Measurements from ENCODE around the gene PAPPA2.

Gene PAPPA2

GRCh38 chr1:176885341-176885740 lies 422.4 kb downstream of the PAPPA2 start:
- H4K20me1 ChIP-seq (ENCODE audit: low read depth, low read length): no peaks in the 10 kb centered on the region
- H2AFZ ChIP-seq (ENCODE audit: low read depth, low read length, severe bottlenecking): no peak overlapping the region
- H3K27me3 ChIP-seq (ENCODE audit: low read length): no peaks in the 10 kb centered on the region
- H3K79me2 ChIP-seq (ENCODE audit: insufficient read depth, low read length): no peaks in the 10 kb centered on the region
- H3K4me2 ChIP-seq (ENCODE audit: low read depth, low read length, poor library complexity, severe bottlenecking): no peak overlapping the region
- no peak overlapping the region for H3K9ac ChIP-seq (ENCODE audit: low read length)
- no peak overlapping the region for H3K27ac ChIP-seq (ENCODE audit: low read depth, low read length)
- H3K4me3 ChIP-seq (ENCODE audit: insufficient read depth, low read length, poor library complexity, severe bottlenecking): no peak overlapping the region
- H3K9me3 ChIP-seq (ENCODE audit: insufficient read depth, low read length): no peaks in the 10 kb centered on the region
- H3K9me2 ChIP-seq (replicated peaks; ENCODE audit: insufficient read depth, low read length): no peaks in the 10 kb centered on the region
- no peaks in the 10 kb centered on the region for H3K36me3 ChIP-seq (ENCODE audit: low read length)
- no peak for TF ChIP-seq CTCF (IDR thresholded peaks at IDR 0.05; ENCODE audit: insufficient read depth, low read length, poor library complexity, severe bottlenecking)
- no peak for TF ChIP-seq EZH2phosphoT487 (conservative IDR thresholded peaks at IDR 0.05; ENCODE audit: low read length)
- no peaks in the 10 kb centered on the region for H3F3A ChIP-seq (ENCODE audit: insufficient read depth)

- H3K27me3 ChIP-seq (ENCODE audit: low read length): no peaks in the 10 kb centered on the region
- no peak overlapping the region for H3K4me3 ChIP-seq (ENCODE audit: insufficient read depth, low read length, poor library complexity, severe bottlenecking)
- no peak overlapping the region for H3K27ac ChIP-seq (ENCODE audit: low read depth, low read length)
- TF ChIP-seq CTCF (IDR thresholded peaks at IDR 0.05; ENCODE audit: insufficient read depth, low read length, poor library complexity, severe bottlenecking): no peak
- TF ChIP-seq EZH2phosphoT487 (conservative IDR thresholded peaks at IDR 0.05; ENCODE audit: low read length): no peak
- no peaks in the 10 kb centered on the region for H3F3A ChIP-seq (ENCODE audit: insufficient read depth)
- H2AFZ ChIP-seq (ENCODE audit: low read depth, low read length, severe bottlenecking): no peak overlapping the region
- no peaks in the 10 kb centered on the region for H3K9me3 ChIP-seq (ENCODE audit: insufficient read depth, low read length)
- no peaks in the 10 kb centered on the region for H3K9me2 ChIP-seq (replicated peaks; ENCODE audit: insufficient read depth, low read length)
- no peaks in the 10 kb centered on the region for H3K36me3 ChIP-seq (ENCODE audit: low read length)
- no peak overlapping the region for H3K4me2 ChIP-seq (ENCODE audit: low read depth, low read length, poor library complexity, severe bottlenecking)
- no peaks in the 10 kb centered on the region for H3K79me2 ChIP-seq (ENCODE audit: insufficient read depth, low read length)
- no peaks in the 10 kb centered on the region for H4K20me1 ChIP-seq (ENCODE audit: low read depth, low read length)
- no peak overlapping the region for H3K9ac ChIP-seq (ENCODE audit: low read length)
These were observed 422.8 kb downstream of the PAPPA2 start for GRCh38 chr1:176885751-176886150.

GRCh38 chr1:176888471-176889032 lies 425.6 kb downstream of the PAPPA2 start:
- Histone ChIP-seq H3K9me3 (ENCODE audit: insufficient read depth, low read length) (no peaks in the 10 kb centered on the region), H3K4me3 (ENCODE audit: insufficient read depth, low read length, poor library complexity, severe bottlenecking) (no peak overlapping the region), H3F3A (ENCODE audit: insufficient read depth) (no peaks in the 10 kb centered on the region), H3K79me2 (ENCODE audit: insufficient read depth, low read length) (no peaks in the 10 kb centered on the region), H3K4me2 (ENCODE audit: low read depth, low read length, poor library complexity, severe bottlenecking) (no peak overlapping the region), H3K9ac (ENCODE audit: low read length) (no peak overlapping the region), H2AFZ (ENCODE audit: low read depth, low read length, severe bottlenecking) (no peak overlapping the region), H4K20me1 (ENCODE audit: low read depth, low read length) (no peaks in the 10 kb centered on the region), H3K9me2 (replicated peaks; ENCODE audit: insufficient read depth, low read length) (no peaks in the 10 kb centered on the region), H3K27ac (ENCODE audit: low read depth, low read length) (no peak overlapping the region), H3K27me3 (ENCODE audit: low read length) (no peaks in the 10 kb centered on the region), H3K36me3 (ENCODE audit: low read length) (no peaks in the 10 kb centered on the region)
- TF ChIP-seq CTCF (IDR thresholded peaks at IDR 0.05; ENCODE audit: insufficient read depth, low read length, poor library complexity, severe bottlenecking) (no peak), EZH2phosphoT487 (conservative IDR thresholded peaks at IDR 0.05; ENCODE audit: low read length) (no peak)
